BLaER1 treated with 17β-estradiol and CSF1 and Interleukin-3, amounts not matched to agents 10 nM and 100 nM (cell line): ENCODE measurements around the gene PDGFD.
A peak's percentile ranks its signal among the peaks of the same experiment; 100 is the strongest.

Experiments
- H3K27ac ChIP-seq, 11 experiments: shearing (Covaris generic); formaldehyde crosslinking; 2 replicates each; pipeline ENCODE4 v1.8.1; 2022
- H3K27me3 ChIP-seq, 11 experiments: shearing (Covaris generic); formaldehyde crosslinking; 2 replicates each; pipeline ENCODE4 v1.8.1; 2022
- H3K36me3 ChIP-seq, 11 experiments: shearing (Covaris generic); formaldehyde crosslinking; 2 replicates each; pipeline ENCODE4 v1.8.1; 2022
- H3K4me1 ChIP-seq, 10 experiments: shearing (Covaris generic); formaldehyde crosslinking; 2 replicates each; pipeline ENCODE4 v1.8.1; 2022
- H3K4me2 ChIP-seq, 11 experiments: shearing (Covaris generic); formaldehyde crosslinking; 2 replicates each; pipeline ENCODE4 v1.8.1; 2022
- H3K4me3 ChIP-seq, 10 experiments: shearing (Covaris generic); formaldehyde crosslinking; 2 replicates each; pipeline ENCODE4 v1.8.1; 2022
- H3K9ac ChIP-seq, 11 experiments: shearing (Covaris generic); formaldehyde crosslinking; 2 replicates each; pipeline ENCODE4 v1.8.1; 2022
- H3K9me3 ChIP-seq, 11 experiments: shearing (Covaris generic); formaldehyde crosslinking; replicated peaks in 1 of 11; 2 replicates each; pipeline ENCODE4 v1.8.1; 2022
- H4K20me1 ChIP-seq, 11 experiments: shearing (Covaris generic); formaldehyde crosslinking; 2 replicates each; pipeline ENCODE4 v1.8.1; 2022
- Cebpa-rat ChIP-seq, 11 experiments: shearing (Covaris generic); IDR thresholded peaks; 2 replicates each; pipeline ENCODE4 v1.8.1; 2022

PDGFD gene

DNA sequence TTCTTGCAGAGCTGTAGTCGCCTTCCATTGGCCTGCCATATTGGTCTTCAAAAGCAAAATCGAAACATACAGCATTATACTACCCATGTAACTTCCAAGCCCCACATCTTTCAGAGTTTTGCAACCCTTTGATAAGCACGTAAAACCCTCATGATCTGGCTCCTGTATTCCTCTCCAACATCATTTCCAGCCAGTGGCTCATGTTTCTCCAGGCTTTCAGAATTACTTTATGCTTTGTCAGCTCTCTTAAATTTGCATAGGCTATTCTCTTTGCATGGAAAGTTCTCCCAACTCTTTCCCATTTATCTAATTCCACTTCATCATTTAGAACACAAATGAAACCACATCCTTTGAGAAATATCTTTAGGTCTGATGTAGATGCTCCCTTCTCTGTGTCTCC, 195.3 kb downstream of the PDGFD start:
- no peaks in the 10 kb centered on the region for H3K27me3 ChIP-seq
- H3K36me3 ChIP-seq = no peaks in the 10 kb centered on the region
- TF ChIP-seq Cebpa-rat (IDR thresholded peaks at IDR 0.05) = no peak
- H3K4me1 ChIP-seq = peaks cover 0 to 8% (median 0%) of the 10 kb centered on the region in 10 experiments; a peak in 1 of 20 replicates
- no peak overlapping the region for H3K27ac ChIP-seq
- no peaks in the 10 kb centered on the region for H4K20me1 ChIP-seq
- no peak overlapping the region for H3K4me2 ChIP-seq
- no peak overlapping the region for H3K4me3 ChIP-seq
- H3K9ac ChIP-seq = no peak overlapping the region
- H3K9me3 ChIP-seq = no peaks in the 10 kb centered on the region

DNA sequence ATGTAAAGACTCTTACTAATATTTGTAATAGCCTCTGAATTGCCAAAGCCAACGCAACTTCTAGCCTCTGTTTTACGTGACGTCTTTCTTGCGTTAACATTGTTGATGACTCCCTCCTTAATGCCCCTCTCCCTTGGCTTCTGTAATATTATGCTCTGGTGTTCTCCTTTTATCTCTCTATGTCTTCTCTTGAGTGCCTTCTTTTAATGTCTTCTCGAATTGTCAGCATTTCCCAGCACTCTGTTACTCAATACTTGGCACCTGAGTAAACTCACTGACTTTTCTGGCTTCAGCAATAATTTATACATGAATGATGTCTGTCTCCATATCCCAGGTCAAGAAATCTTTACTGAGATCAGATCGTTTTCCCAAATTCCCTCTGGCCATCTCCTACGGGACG, 196.0 kb downstream of the PDGFD start:
- TF ChIP-seq Cebpa-rat (IDR thresholded peaks at IDR 0.05) = no peak
- no peaks in the 10 kb centered on the region for H3K36me3 ChIP-seq
- H4K20me1 ChIP-seq = no peaks in the 10 kb centered on the region
- no peaks in the 10 kb centered on the region for H3K27me3 ChIP-seq
- no peak overlapping the region for H3K9ac ChIP-seq
- no peak overlapping the region for H3K4me3 ChIP-seq
- no peaks in the 10 kb centered on the region for H3K9me3 ChIP-seq
- H3K4me2 ChIP-seq = no peak overlapping the region
- H3K4me1 ChIP-seq = peaks cover 0 to 8% (median 0%) of the 10 kb centered on the region in 10 experiments; a peak in 1 of 20 replicates
- no peak overlapping the region for H3K27ac ChIP-seq

DNA sequence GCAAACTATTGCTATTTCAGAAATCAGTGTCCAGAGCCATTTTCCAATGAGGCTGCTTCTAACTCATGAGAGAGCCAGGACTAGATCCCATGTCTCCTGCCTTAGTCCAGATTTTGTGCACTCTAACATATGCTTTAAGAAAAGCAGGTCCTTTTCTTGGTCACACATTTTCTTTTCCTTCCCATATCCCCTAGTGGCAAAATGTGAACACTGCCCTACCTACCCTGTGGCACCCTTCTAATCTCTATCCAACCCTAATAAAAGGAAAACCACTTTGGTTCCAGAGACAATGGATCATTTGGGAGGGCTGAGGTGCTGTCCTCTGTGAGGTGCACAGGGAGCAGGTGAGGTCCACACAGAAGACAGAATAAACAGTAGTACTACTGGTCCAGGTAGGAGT, 199.6 kb downstream of the PDGFD start:
- Histone ChIP-seq H4K20me1 (no peaks in the 10 kb centered on the region), H3K4me1 (peaks cover 0 to 4% (median 2%) of the 10 kb centered on the region in 10 experiments; a peak in 7 of 20 replicates), H3K4me3 (no peak overlapping the region), H3K27ac (no peak overlapping the region), H3K4me2 (no peak overlapping the region), H3K36me3 (no peaks in the 10 kb centered on the region), H3K9ac (no peak overlapping the region), H3K27me3 (no peaks in the 10 kb centered on the region), H3K9me3 (no peaks in the 10 kb centered on the region)
- no peak for TF ChIP-seq Cebpa-rat (IDR thresholded peaks at IDR 0.05)

DNA sequence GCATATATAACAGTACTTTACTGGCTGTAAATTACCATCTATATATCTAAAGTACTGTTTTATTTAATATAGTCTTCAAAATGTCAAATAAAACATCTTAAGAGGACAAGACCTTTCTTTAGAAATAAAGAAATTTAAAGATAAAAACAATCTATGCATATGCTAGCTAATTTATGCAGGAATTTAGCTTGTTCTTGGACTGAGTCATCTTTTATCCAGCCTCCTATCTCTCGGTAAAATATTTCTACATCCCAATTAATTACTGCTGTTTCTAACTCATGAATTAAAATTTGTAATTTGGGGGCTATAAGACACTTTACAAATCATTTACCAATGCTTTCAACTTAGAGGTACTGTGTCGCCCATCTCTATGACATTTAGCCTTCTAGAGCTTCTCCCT, 200.3 kb downstream of the PDGFD start:
- H3K27ac ChIP-seq = no peak overlapping the region
- H3K36me3 ChIP-seq = no peaks in the 10 kb centered on the region
- no peak overlapping the region for H3K4me3 ChIP-seq
- H3K9me3 ChIP-seq = no peaks in the 10 kb centered on the region
- no peaks in the 10 kb centered on the region for H4K20me1 ChIP-seq
- no peak for TF ChIP-seq Cebpa-rat (IDR thresholded peaks at IDR 0.05)
- no peaks in the 10 kb centered on the region for H3K27me3 ChIP-seq
- H3K4me2 ChIP-seq = no peak overlapping the region
- no peak overlapping the region for H3K9ac ChIP-seq
- H3K4me1 ChIP-seq = peaks cover 2 to 12% (median 10%) of the 10 kb centered on the region in 10 experiments; a peak in 14 of 20 replicates

DNA sequence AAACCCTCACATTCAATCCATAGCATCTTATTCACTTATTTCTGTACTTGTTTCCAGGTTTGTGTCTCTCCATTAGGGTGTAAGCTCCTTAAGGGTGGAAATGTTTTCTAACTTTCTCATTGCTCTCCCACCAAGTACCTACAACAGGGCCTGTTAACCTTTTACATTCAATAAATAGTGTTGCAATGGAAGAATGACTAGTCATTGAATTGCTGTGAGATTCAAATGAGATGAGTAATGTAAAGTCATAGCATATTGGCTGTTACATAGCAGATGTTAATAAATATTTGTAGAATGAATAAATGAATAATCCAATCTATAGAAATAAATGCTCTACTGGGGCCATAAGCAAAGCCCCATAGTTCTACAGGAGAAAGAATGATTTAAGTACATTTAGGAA, 202.9 kb downstream of the PDGFD start:
- H3K4me1 ChIP-seq = peaks cover 8 to 23% (median 21%) of the 10 kb centered on the region in 10 experiments; a peak in 16 of 20 replicates
- no peaks in the 10 kb centered on the region for H3K27me3 ChIP-seq
- no peak overlapping the region for H3K4me3 ChIP-seq
- no peaks in the 10 kb centered on the region for H3K36me3 ChIP-seq
- no peak overlapping the region for H3K4me2 ChIP-seq
- H3K9me3 ChIP-seq = 0 out of 22 replicates have a peak, but pooled peaks cover 0 to 3% (median 0%) of the 10 kb centered on the region in 11 experiments
- H4K20me1 ChIP-seq = no peaks in the 10 kb centered on the region
- no peak overlapping the region for H3K27ac ChIP-seq
- no peak for TF ChIP-seq Cebpa-rat (IDR thresholded peaks at IDR 0.05)
- H3K9ac ChIP-seq = no peak overlapping the region

DNA sequence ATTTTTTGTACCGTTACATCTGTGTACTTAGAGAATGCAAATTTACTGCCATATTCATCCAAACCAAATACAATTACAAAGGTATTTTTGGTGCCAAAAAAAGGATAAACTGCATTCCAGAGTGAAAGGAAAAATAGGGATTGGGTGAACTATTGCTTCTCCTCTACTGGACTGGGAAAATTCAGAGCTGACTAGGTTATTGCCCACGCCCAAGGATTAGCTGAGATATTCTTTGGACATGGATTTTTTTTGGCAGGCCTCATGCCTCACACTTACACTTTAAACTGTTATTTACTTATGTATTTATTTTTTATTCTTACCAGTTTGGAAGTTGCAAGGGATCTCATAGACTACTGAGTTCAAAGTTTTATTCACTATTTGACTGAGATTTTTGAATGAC, 203.8 kb downstream of the PDGFD start:
- Histone ChIP-seq H3K27me3 (no peaks in the 10 kb centered on the region), H3K36me3 (no peaks in the 10 kb centered on the region), H3K4me2 (no peak overlapping the region), H3K4me3 (no peak overlapping the region), H3K27ac (no peak overlapping the region), H3K9me3 (0 out of 22 replicates have a peak, but pooled peaks cover 0 to 3% (median 0%) of the 10 kb centered on the region in 11 experiments), H3K4me1 (peaks cover 8 to 23% (median 21%) of the 10 kb centered on the region in 10 experiments; a peak in 16 of 20 replicates), H4K20me1 (no peaks in the 10 kb centered on the region), H3K9ac (no peak overlapping the region)
- no peak for TF ChIP-seq Cebpa-rat (IDR thresholded peaks at IDR 0.05)

DNA sequence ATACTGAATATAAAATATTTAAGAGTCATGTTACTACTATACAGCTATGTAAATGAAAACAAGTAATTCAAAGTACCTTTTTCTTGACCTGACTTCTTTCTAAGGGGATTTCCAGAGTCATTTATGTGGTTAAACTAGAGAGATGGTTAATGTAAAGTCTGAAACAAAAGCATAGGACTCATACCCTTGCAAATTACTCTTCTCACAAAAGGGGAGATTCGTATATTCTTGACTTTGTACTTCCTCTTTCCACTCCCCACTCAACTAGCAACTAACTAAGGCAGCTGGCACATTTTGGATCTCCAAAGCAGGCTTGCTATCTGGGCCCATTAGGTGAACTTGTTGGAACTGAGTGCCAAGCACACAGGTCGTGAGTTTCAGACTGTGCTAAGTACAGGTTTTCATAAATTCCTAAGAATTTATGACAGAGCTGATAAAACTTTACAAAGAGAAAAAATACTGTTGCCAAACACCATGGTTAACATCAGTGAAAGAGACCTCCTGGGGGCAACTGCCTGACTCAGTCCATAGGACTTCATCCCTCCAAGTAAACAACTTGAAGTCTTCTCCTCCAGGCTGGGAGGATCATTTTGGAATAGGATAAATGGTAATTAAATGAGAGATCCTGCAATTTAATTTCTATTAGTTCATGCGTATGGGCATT, 204.5 kb downstream of the PDGFD start:
- Histone ChIP-seq H3K27me3 (no peaks in the 10 kb centered on the region), H3K27ac (no peak overlapping the region; a peak in 1 of 22 replicates), H3K4me2 (peak overlapping the region in 7 of 11 experiments; percentile 0 to 55 (median 37); a peak in 8 of 22 replicates), H3K9ac (no peak overlapping the region), H4K20me1 (no peaks in the 10 kb centered on the region), H3K36me3 (no peaks in the 10 kb centered on the region), H3K9me3 (0 out of 22 replicates have a peak, but pooled peaks cover 0 to 3% (median 0%) of the 10 kb centered on the region in 11 experiments), H3K4me3 (no peak overlapping the region), H3K4me1 (peaks cover 8 to 23% (median 21%) of the 10 kb centered on the region in 10 experiments; a peak in 16 of 20 replicates)
- no peak for TF ChIP-seq Cebpa-rat (IDR thresholded peaks at IDR 0.05)

DNA sequence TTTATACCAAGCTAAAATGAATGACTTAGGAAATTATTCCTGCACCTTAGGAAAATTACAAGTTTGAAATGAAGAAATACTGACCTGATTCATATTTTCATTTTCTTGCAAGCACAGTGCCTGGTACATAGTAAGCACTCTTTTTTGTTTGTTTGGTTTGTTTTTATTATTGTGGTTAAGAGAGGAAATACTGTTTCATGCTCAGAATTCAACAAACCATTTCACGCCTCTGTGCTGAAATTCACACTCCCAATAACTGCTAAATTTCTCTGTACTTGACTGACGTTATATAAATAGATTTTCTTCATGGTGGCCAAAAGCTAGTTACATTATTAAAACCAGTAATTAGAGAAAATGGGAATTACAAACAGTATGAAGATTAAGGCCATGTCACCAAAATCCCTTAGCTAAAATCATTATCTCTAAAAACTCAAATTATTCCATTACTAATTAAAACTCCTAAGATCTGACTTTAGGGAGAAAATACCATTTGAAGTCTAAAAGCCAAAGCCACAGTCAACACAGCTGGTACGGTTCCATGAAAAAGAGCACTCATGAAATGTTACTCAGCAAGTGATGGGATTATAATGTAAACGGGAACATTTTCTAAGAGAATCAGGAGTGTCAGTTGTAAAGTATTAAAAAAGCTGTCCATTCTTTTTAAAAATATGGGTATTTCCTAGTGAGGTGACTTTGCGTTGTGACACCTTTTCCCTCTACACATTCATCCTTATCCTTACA, 205.3 kb downstream of the PDGFD start:
- H3K36me3 ChIP-seq = no peaks in the 10 kb centered on the region
- H3K9ac ChIP-seq = no peak overlapping the region
- H3K27ac ChIP-seq = no peak overlapping the region; a peak in 1 of 22 replicates
- H3K4me3 ChIP-seq = no peak overlapping the region
- TF ChIP-seq Cebpa-rat (IDR thresholded peaks at IDR 0.05) = no peak
- H3K27me3 ChIP-seq = no peaks in the 10 kb centered on the region
- H3K4me2 ChIP-seq = peak overlapping the region in 9 of 11 experiments; percentile 4 to 55 (median 37); a peak in 13 of 22 replicates
- peaks cover 8 to 23% (median 21%) of the 10 kb centered on the region in 10 experiments; a peak in 16 of 20 replicates for H3K4me1 ChIP-seq
- 0 out of 22 replicates have a peak, but pooled peaks cover 0 to 3% (median 0%) of the 10 kb centered on the region in 11 experiments for H3K9me3 ChIP-seq
- H4K20me1 ChIP-seq = no peaks in the 10 kb centered on the region

DNA sequence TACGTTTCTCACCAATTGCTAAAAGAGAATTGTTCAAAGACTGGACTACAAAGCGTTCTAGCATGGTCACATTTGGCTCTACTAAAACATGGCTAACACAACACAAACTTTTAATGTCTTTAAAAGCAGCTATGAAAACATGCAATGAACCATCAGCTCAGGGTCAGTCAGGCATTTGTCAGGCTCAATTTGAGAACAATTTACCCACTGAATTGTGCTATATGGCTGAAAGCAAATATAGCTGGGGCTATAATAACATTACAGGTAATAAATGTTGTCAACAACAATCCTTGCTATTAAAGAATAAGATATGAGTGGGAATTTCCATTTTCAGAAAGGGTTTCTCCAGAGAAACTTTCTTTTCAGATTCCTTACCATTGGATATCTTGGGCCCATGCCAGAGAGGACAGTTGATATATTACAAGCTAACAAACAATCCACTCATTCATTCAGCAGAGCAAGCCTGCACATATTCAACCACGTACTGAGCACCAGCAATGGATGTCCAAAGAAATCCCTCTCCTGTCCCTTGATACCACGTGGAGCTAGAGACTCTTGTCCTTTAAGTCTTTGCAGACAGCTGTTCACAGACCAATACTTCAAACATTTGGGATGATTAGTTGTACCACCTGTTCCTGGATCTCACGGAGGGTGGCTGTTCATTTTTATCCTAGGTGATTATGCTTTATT, 210.0 kb downstream of the PDGFD start:
- no peak for TF ChIP-seq Cebpa-rat (IDR thresholded peaks at IDR 0.05)
- H3K27ac ChIP-seq = no peak overlapping the region
- H3K9ac ChIP-seq = no peak overlapping the region
- H3K36me3 ChIP-seq = no peaks in the 10 kb centered on the region
- H3K4me1 ChIP-seq = peaks cover 6 to 15% (median 14%) of the 10 kb centered on the region in 10 experiments; a peak in 16 of 20 replicates
- H3K9me3 ChIP-seq = 0 out of 22 replicates have a peak, but pooled peaks cover 0 to 3% (median 0%) of the 10 kb centered on the region in 11 experiments
- H4K20me1 ChIP-seq = no peaks in the 10 kb centered on the region
- H3K27me3 ChIP-seq = no peaks in the 10 kb centered on the region
- H3K4me3 ChIP-seq = no peak overlapping the region
- no peak overlapping the region for H3K4me2 ChIP-seq
